Parathyroid adenoma (tissue), 2 donors: Measurements from ENCODE around the gene CLDN7.

ENCODE experiments used
- H2AFZ ChIP-seq: fragments of 300-600 bp; sonication (generic); one replicate; pipeline ENCODE4 v1.7.0; 2017; ENCODE audit warnings: antibody characterized with exemption, mild to moderate bottlenecking
- H3K27ac ChIP-seq: fragments of 300-600 bp; sonication (generic); one replicate; pipeline ENCODE4 v1.7.0; 2017
- H3K27me3 ChIP-seq: fragments of 300-600 bp; sonication (generic); one replicate; pipeline ENCODE4 v1.7.0; 2017; ENCODE audit warnings: low read length; ENCODE audit not compliant: control insufficient read depth, insufficient read depth
- H3K36me3 ChIP-seq: fragments of 300-600 bp; sonication (generic); one replicate; pipeline ENCODE4 v1.7.0; 2017; ENCODE audit warnings: low read length; ENCODE audit not compliant: control insufficient read depth, insufficient read depth
- H3K4me1 ChIP-seq: fragments of 300-600 bp; sonication (generic); one replicate; pipeline ENCODE4 v1.7.0; 2017; ENCODE audit warnings: control low read depth
- H3K4me2 ChIP-seq: fragments of 300-600 bp; sonication (generic); one replicate; pipeline ENCODE4 v1.7.0; 2017; ENCODE audit warnings: low read length
- H3K4me3 ChIP-seq: fragments of 300-600 bp; sonication (generic); one replicate; pipeline ENCODE4 v1.7.0; 2017; ENCODE audit warnings: low read depth, low read length
- H3K79me2 ChIP-seq: fragments of 300-600 bp; sonication (generic); one replicate; pipeline ENCODE4 v1.7.0; 2017; ENCODE audit warnings: control low read depth
- H3K9ac ChIP-seq: fragments of 300-600 bp; sonication (generic); one replicate; pipeline ENCODE4 v1.7.0; 2017; ENCODE audit warnings: mild to moderate bottlenecking
- H3K9me3 ChIP-seq: fragments of 300-600 bp; sonication (generic); one replicate; pipeline ENCODE4 v1.7.0; 2017; ENCODE audit warnings: low read length; ENCODE audit not compliant: control insufficient read depth
- TF ChIP-seq, protein P1 (sequence below): fragments of 300-600 bp; sonication (generic); IDR thresholded peaks from one replicate; pipeline ENCODE4 v1.7.0; 2017; ENCODE audit warnings: antibody characterized with exemption, mild to moderate bottlenecking
- donor health status: primary hyperparathyroidism.

The CLDN7 gene

DNA sequence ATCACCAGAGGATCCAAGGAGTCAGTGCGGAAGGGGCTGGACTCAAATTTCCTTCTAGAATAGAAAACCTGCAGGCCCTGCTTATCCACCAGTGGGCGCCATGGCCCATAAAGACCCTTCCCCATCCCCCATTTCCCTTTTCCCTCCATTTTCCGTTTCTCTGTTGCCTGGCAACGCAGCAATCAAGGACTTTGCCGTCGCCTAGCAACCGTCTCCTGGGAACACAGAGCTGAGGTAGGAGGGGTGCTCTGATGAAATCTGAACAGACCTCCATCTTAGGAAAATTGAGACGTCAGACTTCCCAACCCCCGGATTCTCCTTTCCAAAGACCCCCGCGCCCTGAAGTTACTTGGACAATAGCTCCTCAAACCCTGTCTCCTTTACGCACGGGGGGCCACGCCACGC lies 48.4 kb downstream of the CLDN7 start:
- Histone ChIP-seq H3K9ac (no peak overlapping the region), H3K4me1 (peaks cover 31% of the 10 kb centered on the region), H3K9me3 (no peaks in the 10 kb centered on the region), H3K4me3 (peak overlapping the region; percentile 50), H3K27ac (peak overlapping the region; percentile 71), H3K27me3 (no peaks in the 10 kb centered on the region), H3K36me3 (no peaks in the 10 kb centered on the region), H3K79me2 (peaks cover 11% of the 10 kb centered on the region), H3K4me2 (peak overlapping the region; percentile 71), H2AFZ (peak overlapping the region; percentile 31)
- TF ChIP-seq, protein P1, sequence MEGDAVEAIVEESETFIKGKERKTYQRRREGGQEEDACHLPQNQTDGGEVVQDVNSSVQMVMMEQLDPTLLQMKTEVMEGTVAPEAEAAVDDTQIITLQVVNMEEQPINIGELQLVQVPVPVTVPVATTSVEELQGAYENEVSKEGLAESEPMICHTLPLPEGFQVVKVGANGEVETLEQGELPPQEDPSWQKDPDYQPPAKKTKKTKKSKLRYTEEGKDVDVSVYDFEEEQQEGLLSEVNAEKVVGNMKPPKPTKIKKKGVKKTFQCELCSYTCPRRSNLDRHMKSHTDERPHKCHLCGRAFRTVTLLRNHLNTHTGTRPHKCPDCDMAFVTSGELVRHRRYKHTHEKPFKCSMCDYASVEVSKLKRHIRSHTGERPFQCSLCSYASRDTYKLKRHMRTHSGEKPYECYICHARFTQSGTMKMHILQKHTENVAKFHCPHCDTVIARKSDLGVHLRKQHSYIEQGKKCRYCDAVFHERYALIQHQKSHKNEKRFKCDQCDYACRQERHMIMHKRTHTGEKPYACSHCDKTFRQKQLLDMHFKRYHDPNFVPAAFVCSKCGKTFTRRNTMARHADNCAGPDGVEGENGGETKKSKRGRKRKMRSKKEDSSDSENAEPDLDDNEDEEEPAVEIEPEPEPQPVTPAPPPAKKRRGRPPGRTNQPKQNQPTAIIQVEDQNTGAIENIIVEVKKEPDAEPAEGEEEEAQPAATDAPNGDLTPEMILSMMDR: peak; percentile 61

DNA sequence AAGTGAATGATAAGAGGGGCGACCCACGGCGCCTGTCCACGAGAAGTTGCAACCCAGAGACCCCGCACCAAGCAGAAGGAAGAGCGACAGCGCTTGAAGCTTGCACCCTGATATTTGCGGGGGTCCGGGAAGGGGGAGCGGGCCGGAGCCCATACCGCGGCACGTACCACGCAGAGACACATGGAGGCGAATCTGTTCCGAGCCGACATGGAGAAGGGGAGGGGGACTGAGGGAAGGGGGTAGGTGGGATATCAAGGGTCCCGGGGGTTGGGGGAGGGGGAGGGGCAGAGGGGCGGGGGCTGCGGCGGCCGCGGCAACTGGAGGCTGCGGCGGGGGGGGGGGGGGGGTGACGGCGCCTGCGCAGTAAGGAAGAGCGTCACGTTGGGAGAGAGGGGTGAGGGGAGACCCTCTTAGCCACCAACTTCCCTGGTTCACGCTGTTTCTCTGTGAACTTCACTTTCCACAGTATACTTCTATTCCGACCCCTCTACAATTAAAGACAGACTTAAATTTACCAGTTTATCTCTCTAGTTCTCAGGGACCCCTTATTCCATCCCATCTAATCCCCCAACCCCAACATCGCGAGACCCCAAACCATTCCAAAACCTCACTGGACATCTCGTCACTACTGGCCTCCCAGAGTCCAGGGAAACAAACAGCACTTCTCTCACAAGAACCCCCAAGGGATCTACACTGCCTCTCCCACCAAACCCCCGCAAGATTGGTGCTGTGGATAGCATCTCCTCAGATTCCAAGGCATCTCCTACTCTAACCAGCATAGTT lies 50.6 kb downstream of the CLDN7 start:
- H3K27ac ChIP-seq: no peak overlapping the region
- no peak overlapping the region for H3K9ac ChIP-seq
- H3K79me2 ChIP-seq: peaks cover 11% of the 10 kb centered on the region
- H2AFZ ChIP-seq: no peak overlapping the region
- no peaks in the 10 kb centered on the region for H3K9me3 ChIP-seq
- peaks cover 16% of the 10 kb centered on the region for H3K4me1 ChIP-seq
- no peaks in the 10 kb centered on the region for H3K36me3 ChIP-seq
- H3K27me3 ChIP-seq: no peaks in the 10 kb centered on the region
- H3K4me2 ChIP-seq: no peak overlapping the region
- no peak overlapping the region for H3K4me3 ChIP-seq
- TF ChIP-seq, protein P1: no peak
